Activated CD4-positive, CD25-positive, alpha-beta regulatory T cell treated with anti-CD3 and anti-CD28 coated beads, Interleukin-2, amount 50 U/mL, for 72 hours (primary cell): ENCODE measurements around the gene RIPOR3.
"Not testable (repeated sequence)": the region's sequence is repeated elsewhere in the genome, so short reads cannot be mapped to it uniquely, and the experiment has no call there.

Source experiments
- DNase-seq: peaks from one replicate; pipeline ENCODE4 v3.0.0; 2021

Gene RIPOR3

GRCh38 chr20:50723672-50724071, 32.3 kb upstream of the RIPOR3 start:
- no peak for DNase-seq

- DNase-seq: no peak
These were observed 31.2 kb upstream of the RIPOR3 start for GRCh38 chr20:50722424-50723155.

GRCh38 chr20:50721881-50722281, 30.5 kb upstream of the RIPOR3 start:
- no peak for DNase-seq

DNA sequence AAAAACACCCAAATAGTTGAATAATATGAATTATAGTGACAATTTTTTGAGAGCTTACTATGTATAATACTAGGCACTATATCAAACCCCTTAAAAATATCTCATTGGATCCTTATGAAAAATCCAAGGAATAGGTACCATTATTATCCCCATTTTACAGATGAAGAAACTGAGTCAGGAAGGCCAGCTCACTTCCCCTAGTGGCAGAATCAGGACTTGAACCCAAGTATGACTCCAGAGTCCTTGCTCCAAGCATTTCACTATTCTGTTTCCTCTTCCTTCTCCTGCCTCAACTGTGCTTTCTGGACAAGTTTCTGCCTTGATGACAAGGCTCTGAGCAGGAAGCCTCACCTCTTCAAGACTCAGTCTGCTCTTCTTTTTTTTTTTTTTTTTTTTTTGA, 29.2 kb upstream of the RIPOR3 start:
- no peak for DNase-seq

GRCh38 chr20:50720026-50720425, 28.7 kb upstream of the RIPOR3 start:
- no peak for DNase-seq

GRCh38 chr20:50719328-50719727, 28.0 kb upstream of the RIPOR3 start:
- DNase-seq: no peak

DNA sequence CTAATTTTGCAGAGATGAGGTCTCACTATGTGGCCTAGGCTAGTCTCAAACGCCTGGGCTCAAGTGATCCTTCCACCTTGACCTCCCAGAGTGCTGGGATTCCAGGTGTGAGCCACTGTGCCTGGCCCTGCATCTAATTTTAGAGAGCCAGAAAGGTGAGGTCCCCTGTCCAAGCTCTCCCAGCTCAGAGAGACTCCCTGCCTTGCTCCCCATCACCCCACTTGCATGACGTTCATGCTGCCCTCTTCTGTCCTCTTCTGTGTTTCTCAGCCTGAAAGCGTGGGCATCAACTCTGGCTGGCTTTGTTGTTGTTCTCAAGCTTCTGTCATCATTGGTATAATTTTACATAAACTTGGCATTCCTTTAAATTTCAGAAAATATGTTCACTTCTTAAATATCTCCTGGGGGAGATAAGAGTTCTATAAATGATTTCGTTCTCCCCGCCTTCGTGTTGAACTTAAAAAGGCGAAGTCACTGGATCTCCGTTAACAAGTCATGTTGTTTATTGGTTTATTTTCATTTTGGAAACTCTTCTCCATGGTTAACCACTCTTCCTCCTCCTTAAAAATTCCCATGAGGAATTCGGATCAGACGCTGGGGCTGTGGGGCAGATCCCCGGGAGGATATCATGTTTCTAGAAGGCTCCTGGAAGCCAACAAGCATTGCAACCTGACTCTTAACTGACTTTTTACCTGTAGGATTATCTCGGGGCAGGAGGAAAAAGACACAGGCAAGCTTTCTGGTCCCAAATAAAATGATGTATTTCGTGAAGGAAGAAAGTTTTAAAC, 26.8 kb upstream of the RIPOR3 start:
- no peak for DNase-seq

GRCh38 chr20:50717312-50717711, 26.0 kb upstream of the RIPOR3 start:
- no peak for DNase-seq

- no peak for DNase-seq
These were observed 25.2 kb upstream of the RIPOR3 start for GRCh38 chr20:50716518-50716917.

DNA sequence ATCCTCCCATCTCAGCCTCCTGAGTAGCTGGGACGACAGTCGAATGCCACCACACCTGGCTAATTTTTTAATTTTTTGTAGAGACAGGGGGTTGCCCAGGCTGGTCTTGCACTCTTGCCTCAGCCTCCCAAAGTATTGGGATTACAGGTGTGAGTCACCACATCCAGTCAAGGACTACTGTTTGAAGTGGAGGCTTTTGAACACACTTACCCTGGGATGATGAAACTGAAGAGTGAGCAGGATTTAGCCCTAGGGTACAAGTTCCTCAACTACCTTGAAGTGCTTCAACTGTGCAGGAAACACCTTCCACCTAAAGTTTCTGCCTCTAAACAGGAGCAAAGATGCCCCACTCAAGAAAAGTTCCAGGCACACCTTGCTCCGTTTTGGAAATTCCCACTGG, 24.4 kb upstream of the RIPOR3 start:
- DNase-seq: no peak

- DNase-seq: not testable (repeated sequence)
These were observed 23.1 kb upstream of the RIPOR3 start for GRCh38 chr20:50714426-50714825.

- DNase-seq: no peak
These were observed 22.3 kb upstream of the RIPOR3 start for GRCh38 chr20:50713657-50714101.

DNA sequence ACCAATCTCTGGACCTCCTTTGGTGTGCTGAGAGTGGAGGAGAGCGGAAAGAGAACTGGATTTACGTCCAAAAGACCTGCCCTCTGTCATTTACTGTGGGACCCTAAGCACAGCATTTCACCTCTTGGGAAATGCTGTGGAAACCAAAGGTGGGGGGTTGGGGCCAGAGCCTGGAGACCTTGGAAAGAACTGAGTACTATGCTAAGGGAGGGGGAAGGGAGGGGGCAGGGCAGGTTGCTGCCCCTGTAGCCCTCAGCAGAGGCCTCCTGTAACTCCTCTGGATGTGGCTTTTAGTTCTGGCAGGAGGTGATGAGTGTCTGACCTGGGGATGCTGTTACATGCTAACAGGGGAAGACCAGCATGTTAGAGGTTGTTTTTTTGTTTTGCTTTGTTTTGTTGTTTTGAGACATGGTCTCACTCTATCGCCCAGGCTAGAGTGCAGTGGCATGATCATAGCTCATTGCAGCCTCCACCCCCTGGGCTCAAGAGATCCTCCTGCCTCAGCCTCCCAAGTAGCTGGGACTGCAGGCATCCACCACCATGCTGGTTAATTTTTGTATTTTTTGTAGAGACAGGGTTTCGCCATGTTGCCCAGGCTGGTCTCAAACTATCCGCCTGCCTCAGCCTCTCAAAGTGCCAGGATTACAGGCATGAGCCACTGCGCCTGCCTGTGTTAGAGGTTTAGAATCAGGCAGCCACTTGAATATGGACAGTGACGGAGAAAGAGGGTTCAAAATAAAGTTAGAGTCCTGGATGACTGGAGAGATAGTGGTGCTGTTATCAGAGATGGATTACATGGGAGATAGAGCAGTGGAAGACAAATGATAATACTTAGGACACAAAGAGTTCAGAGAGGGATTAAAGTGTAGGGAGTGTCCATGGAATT, 21.7 kb upstream of the RIPOR3 start:
- DNase-seq: no peak

DNA sequence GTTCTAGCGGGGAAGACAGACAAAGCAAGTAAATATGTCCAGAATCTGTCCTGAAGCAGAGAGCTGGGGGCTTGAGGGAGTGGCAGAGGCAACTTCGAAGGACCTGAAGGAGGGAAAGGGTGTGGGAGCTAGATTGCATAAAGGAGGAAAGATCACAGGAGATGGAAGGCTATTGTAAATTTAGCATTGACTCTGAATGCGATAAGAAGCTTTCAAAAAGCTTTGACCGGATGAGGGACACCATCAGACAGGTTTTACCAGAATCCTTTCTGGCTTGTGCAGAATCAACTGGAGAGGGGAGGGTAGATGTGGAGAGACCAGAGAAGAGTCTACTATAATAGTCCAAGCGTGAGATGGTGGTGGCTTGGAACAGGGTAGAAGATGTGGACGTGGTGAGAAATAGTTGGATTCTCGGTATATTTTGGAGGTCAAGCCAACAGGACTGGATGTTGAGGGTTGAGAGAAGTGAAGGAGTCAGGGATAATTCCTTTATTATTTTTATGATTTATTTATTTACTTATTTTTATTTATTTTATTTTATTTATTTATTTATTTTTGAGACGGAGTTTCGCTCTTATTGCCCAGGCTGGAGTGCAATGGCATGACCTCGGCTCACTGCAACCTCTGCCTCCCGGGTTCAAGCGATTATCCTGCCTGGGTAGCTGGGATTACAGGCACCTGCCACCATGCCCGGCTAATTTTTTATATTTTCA, 19.9 kb upstream of the RIPOR3 start:
- DNase-seq: no peak

DNA sequence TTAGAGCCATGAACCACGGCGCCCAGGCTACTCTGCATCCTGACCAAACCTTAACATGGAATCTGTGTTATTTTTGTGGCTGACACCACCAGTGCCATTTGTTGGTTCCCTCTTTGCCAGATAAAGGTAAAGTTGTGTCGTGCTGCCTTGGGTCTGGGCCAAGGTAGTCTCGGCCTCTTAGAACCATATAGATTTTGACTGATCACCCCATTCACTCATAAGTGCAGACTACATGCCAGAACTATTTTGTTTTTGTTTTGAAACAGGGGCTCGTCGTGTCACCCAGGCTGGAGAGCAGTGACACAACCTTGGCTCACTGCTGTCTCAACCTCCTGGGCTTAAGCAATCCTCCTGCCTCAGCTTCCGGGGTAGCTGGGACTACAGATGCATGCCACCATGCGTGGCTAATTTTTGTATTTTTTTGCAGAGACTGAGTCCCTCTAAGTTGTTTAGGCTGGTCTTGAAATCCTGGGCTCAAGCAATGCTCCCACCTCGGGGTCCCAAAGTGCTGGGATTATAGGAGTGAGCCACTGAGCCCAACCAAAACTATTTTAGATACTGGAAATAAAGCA, 19.2 kb upstream of the RIPOR3 start:
- no peak for DNase-seq

DNA sequence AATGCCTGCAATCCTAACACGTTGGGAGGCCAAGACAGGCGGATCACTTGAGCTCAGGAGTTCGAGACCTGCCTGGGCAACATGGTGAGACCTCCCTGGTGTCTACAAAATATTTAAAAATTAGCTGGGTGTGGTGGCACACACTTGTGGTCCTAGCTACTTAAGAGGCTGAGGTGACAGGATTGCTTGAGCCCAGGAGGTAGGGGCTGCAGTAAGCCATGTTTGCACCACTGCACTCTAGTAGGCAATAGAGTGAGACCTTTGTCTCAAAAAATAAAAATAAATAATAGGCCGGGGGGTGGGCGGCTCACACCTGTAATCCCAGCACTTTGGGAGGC, 18.3 kb upstream of the RIPOR3 start:
- DNase-seq: no peak

DNA sequence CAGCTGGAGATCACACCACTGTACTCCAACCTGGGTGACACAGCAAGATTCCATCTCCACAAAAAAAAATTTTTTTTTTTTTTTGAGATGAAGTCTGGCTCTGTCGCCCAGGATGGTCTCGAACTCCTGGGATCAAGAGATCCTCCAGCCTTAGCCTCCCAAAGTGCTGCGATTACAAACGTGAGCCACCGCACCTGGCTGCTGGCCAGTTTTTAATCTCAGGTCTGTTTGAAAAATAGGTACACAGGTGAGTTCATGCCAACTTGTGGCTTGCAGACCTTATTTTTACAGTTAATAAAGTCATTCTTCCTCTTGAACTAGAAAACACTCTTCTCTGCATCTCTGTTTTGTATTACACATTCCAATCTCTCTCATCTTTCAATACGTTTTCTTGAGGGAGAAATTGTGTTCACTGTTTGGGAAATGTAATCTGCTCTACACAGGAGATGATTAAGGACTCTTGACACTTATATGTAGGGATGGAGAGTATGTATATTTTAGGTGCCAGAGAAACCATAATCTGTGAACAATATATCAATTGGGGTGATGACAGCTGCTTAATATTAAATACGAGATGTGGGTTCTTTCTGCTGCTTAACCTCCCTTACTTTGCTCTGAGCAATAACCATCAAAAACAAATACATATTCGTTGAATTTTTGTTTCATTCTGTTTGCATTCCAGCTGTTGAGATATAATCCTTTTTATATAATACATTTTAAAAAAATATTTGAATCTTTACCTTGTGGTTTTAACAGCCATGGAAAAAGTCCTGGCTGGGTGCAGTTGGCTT, 17.7 kb upstream of the RIPOR3 start:
- DNase-seq: no peak

GRCh38 chr20:50704971-50705370, 13.6 kb upstream of the RIPOR3 start:
- DNase-seq: no peak

GRCh38 chr20:50704514-50704913, 13.2 kb upstream of the RIPOR3 start:
- no peak for DNase-seq

DNA sequence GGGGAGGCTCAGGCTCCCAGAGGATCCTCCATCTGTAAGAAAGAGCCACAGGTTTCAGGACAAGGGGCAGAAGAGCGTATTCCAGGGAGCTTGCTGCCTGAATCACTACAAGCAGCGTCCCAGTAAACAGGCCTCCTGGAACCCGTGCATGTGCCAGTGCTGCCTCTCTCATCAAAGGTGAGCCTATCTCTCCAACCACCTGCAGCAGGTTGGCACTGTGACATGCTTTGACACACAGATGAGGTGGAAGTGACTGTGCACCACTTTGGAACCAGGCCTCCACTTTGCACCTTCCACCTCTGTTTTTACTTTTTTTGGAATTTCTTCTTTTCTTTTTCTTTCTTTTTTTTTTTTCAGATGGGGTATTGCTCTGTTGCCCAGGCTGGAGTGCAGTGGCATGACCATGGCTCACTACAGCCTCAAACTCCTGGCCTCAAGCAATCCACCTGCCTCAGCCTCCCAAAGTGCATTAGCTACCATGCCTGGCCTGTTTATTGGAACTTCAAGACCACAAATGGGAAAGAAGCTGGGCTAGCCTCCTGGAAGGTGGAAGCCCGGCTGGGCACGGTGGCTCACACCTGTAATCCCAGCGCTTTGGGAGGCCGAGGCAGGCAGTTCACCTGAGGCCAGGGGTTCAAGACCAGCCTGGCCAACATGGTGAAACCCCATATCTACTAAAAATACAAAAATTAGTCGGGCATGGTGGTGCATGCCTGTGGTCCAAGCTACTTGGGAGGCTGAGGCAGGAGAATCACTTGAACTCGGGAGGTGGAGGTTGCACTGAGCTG, 12.5 kb upstream of the RIPOR3 start:
- not testable (repeated sequence) for DNase-seq
